ENCODE data around the gene KRTAP10-7. TPM values are rescaled to one million over a fixed set of nuclear protein-coding genes. Genes with fewer than 3 reads are reported as not detected.

KRTAP10-7 gene
- total RNA-seq, 4 donors from 2014 or later = not detected

DNA sequence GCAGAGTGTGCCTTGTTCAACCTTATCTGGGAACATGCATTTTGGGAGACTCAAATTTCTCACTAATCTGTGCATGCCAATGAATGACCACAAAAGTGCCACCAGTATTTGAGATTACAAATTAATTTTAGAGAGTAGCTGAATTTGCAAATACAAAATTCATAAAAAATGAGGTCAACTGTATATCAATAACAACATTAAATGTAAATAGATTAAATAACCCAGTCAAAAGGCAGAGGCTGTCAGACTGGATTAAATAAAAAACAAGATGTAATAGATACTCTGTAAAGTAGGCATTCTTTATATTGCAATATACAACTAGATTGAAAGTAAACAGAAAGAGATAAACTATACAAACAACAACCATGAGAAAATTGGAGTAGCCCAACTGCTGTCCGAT, 36.3 kb upstream of the KRTAP10-7 start:
- 95% methylated on average over 1 of the region's 1 CpG for WGBS, 2 donors
- Histone ChIP-seq H3K9me3 (peaks cover 0 to 26% (median 0%) of the 10 kb centered on the region in 4 donors), H3K4me1 (no peaks in the 10 kb centered on the region)

DNA sequence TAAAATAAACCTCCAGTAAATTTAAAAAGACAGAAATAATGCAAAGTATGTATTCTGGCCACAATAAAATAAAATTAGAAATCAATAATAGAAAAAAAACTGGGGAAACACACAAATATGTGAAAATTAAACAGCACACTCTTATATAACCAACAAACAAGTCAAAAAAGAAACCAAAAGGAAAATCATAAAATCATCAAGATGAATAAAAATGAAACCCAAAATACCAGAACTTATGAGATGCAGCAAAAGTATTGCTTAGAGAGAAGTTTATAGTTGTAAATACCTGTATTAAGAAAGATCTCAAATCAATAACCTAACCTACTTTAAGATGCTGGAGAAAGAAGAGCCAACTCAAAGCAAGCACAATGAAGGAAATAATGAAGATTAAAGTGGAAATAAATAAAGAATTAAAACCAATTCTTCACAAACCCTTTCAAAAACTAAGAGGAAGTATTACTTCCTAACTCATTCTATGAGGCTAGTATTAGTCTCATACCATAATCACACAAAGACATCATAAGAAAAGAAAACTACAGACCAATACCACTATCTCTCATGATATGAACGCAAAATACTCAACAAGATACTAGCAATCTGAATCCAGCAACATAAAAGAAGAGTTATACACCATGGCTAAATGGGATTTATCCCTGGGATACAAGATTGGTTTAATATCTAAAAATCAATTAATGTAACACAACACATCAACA, 35.4 kb upstream of the KRTAP10-7 start:
- no peaks in the 10 kb centered on the region for H3K27me3 ChIP-seq
- H3K4me3 ChIP-seq = no peak overlapping the region
- peaks cover 0 to 20% (median 0%) of the 10 kb centered on the region in 4 donors for H3K9me3 ChIP-seq
- H3K36me3 ChIP-seq = no peaks in the 10 kb centered on the region
- H3K4me1 ChIP-seq = no peaks in the 10 kb centered on the region
- TF ChIP-seq POLR2A (IDR thresholded peaks at IDR 0.05) = no peak
- no peak for TF ChIP-seq CTCF (IDR thresholded peaks at IDR 0.05)
- no peak for TF ChIP-seq EP300 (IDR thresholded peaks at IDR 0.05)
- WGBS, 2 donors = 0 to 40% methylated on average over 1 of the region's 1 CpG
- DNase-seq (ENCODE audit: low spot score in 2 of 2) = no peak
- no peak overlapping the region for H3K27ac ChIP-seq

More for the DNA sequence above, 36.3 kb upstream of the KRTAP10-7 start:
- Histone ChIP-seq H3K27me3 (no peaks in the 10 kb centered on the region), H3K27ac (no peak overlapping the region), H3K36me3 (no peaks in the 10 kb centered on the region), H3K4me3 (no peak overlapping the region)
- no peak for TF ChIP-seq CTCF (IDR thresholded peaks at IDR 0.05)
- TF ChIP-seq EP300 (IDR thresholded peaks at IDR 0.05) = no peak
- no peak for TF ChIP-seq POLR2A (IDR thresholded peaks at IDR 0.05)
- DNase-seq (ENCODE audit: low spot score in 2 of 2) = no peak

DNA sequence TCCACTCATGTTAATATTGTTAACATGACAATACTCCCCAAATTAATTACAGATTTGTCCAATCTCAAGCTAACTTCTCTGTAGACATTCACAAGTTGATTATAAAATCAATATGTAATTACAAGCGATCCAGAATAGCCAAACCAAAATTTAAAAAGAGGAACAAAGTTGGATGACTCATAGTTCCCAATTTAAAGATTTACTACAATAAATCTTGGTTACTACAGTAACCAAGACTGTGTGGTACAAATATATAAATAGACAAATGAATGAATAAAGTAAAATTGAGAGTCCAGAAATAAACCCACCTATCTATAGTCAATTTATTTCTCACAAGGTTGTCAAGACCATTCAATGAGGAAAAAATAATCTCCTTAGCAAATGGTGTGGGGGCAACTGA, 34.0 kb upstream of the KRTAP10-7 start:
- H3K4me3 ChIP-seq = no peak overlapping the region
- H3K27me3 ChIP-seq = no peaks in the 10 kb centered on the region
- no peaks in the 10 kb centered on the region for H3K4me1 ChIP-seq
- peaks cover 0 to 27% (median 0%) of the 10 kb centered on the region in 4 donors for H3K9me3 ChIP-seq
- no peaks in the 10 kb centered on the region for H3K36me3 ChIP-seq
- TF ChIP-seq EP300 (IDR thresholded peaks at IDR 0.05) = no peak
- no peak for TF ChIP-seq POLR2A (IDR thresholded peaks at IDR 0.05)
- TF ChIP-seq CTCF (IDR thresholded peaks at IDR 0.05) = no peak
- DNase-seq (ENCODE audit: low spot score in 2 of 2) = no peak
- no peak overlapping the region for H3K27ac ChIP-seq
- 68 to 76% methylated on average over 1 of the region's 1 CpG for WGBS, 2 donors

DNA sequence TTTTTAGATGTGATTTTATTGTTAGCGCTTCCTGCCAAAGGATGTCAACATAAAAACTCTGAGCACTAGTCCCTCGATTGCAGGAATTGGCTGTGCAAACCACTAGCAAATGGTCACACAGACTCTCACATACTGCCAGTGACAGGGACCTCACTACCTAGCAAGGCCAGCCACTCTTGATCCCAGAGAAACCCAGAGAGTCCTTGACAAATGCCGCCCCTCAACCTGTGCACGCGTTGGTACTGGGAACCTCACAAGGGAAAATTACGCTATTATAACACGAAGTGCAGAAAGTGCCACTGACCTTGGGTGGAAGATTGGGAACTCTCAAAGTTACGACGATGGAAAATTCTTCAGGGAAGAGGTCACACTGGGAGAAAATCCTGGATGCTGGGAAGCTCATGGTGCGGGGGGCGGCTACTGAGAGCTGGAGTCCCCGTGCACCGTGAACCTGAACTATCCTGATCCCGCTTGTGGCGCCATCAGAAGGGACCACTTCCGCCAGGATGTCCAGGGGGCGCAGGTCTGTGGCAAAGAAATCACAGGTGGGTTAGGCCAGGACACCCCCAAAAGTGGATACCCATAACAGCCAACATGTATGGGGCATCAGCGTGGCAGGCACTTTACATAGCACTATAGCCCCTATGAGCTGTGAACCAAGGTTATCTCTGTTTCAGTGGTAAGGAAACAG, 32.8 kb upstream of the KRTAP10-7 start:
- Histone ChIP-seq H3K27ac (no peak overlapping the region), H3K27me3 (no peaks in the 10 kb centered on the region), H3K4me1 (no peaks in the 10 kb centered on the region), H3K36me3 (no peaks in the 10 kb centered on the region), H3K9me3 (peaks cover 0 to 31% (median 0%) of the 10 kb centered on the region in 4 donors), H3K4me3 (no peak overlapping the region)
- TF ChIP-seq EP300 (IDR thresholded peaks at IDR 0.05) (no peak), POLR2A (IDR thresholded peaks at IDR 0.05) (no peak), CTCF (IDR thresholded peaks at IDR 0.05) (no peak)
- no peak for DNase-seq (ENCODE audit: low spot score in 2 of 2)
- 92 to 93% methylated on average over 18 of the region's 18 CpGs for WGBS, 2 donors

- Histone ChIP-seq H3K27ac (no peak overlapping the region), H3K4me3 (no peak overlapping the region), H3K9me3 (peaks cover 0 to 29% (median 0%) of the 10 kb centered on the region in 4 donors), H3K36me3 (no peaks in the 10 kb centered on the region), H3K27me3 (no peaks in the 10 kb centered on the region), H3K4me1 (no peaks in the 10 kb centered on the region)
- TF ChIP-seq CTCF (IDR thresholded peaks at IDR 0.05) = no peak
- no peak for TF ChIP-seq EP300 (IDR thresholded peaks at IDR 0.05)
- TF ChIP-seq POLR2A (IDR thresholded peaks at IDR 0.05) = no peak
- WGBS, 2 donors = 81 to 84% methylated on average over 11 to 12 of the region's 12 CpGs
- DNase-seq (ENCODE audit: low spot score in 2 of 2) = no peak
These were observed 32.1 kb upstream of the KRTAP10-7 start for GRCh38 chr21:44568261-44568660.

Measured in tibial nerve (tissue), 4 donors.